ENCODE data around the gene KRTAP10-8.

DNA sequence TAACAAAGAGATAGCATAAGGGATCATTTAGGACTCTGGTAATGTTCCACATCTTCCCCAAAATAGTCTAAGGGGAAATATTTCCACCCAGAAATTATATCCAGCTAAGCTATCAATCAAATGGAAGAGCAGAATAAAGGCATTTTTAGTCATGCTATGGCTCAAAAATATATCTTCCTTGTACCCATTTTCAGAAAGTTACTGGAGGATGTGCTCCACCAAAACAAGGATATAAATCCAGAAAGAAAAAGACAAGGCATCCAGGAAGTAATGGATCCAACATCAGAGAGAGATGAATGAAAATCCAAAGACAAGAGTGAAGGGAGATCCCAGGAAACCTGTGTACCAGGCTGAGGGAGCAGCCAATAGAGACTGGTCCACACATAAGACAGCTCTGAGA is 2.7 kb upstream of the KRTAP10-8 start:
- TF ChIP-seq, protein P1, sequence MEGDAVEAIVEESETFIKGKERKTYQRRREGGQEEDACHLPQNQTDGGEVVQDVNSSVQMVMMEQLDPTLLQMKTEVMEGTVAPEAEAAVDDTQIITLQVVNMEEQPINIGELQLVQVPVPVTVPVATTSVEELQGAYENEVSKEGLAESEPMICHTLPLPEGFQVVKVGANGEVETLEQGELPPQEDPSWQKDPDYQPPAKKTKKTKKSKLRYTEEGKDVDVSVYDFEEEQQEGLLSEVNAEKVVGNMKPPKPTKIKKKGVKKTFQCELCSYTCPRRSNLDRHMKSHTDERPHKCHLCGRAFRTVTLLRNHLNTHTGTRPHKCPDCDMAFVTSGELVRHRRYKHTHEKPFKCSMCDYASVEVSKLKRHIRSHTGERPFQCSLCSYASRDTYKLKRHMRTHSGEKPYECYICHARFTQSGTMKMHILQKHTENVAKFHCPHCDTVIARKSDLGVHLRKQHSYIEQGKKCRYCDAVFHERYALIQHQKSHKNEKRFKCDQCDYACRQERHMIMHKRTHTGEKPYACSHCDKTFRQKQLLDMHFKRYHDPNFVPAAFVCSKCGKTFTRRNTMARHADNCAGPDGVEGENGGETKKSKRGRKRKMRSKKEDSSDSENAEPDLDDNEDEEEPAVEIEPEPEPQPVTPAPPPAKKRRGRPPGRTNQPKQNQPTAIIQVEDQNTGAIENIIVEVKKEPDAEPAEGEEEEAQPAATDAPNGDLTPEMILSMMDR (IDR thresholded peaks at IDR 0.05; ENCODE audit: low read length): no peak
- no peak for TF ChIP-seq EZH2 (optimal IDR thresholded peaks at IDR 0.05; ENCODE audit: low read depth, low read length)
- TF ChIP-seq EZH2phosphoT487 (IDR thresholded peaks at IDR 0.05; ENCODE audit: low read length): no peak

Data from MM.1S (cell line).